Panc1 (cell line): Measurements from ENCODE around the gene SSBP2.

ENCODE experiments used
- POLR2AphosphoS5 ChIP-seq: IDR thresholded peaks from 2 replicates; pipeline ENCODE4 v1.6.1; 2012; ENCODE audit warnings: mild to moderate bottlenecking, low read depth, low read length, moderate library complexity
- TCF7L2 ChIP-seq: IDR thresholded peaks from 2 replicates; pipeline ENCODE4 v1.6.1; 2011; ENCODE audit warnings: mild to moderate bottlenecking, low read depth, low read length, inconsistent platforms
- TF ChIP-seq, protein P1 (sequence below): fragments of 450-650 bp; IDR thresholded peaks from 2 replicates; pipeline ENCODE4 v1.5.1; 2017; ENCODE audit warnings: mild to moderate bottlenecking
- TF ChIP-seq, protein P2 (sequence below), 2 experiments: IDR thresholded peaks; 2 replicates each; pipeline ENCODE4 v1.6.1; 2011 to 2012; ENCODE audit warnings: low read depth in 2 of 2, control low read depth in 1 of 2, low read length in 1 of 2, mild to moderate bottlenecking in 1 of 2, moderate library complexity in 1 of 2; ENCODE audit not compliant: insufficient read depth in 1 of 2

DNA sequence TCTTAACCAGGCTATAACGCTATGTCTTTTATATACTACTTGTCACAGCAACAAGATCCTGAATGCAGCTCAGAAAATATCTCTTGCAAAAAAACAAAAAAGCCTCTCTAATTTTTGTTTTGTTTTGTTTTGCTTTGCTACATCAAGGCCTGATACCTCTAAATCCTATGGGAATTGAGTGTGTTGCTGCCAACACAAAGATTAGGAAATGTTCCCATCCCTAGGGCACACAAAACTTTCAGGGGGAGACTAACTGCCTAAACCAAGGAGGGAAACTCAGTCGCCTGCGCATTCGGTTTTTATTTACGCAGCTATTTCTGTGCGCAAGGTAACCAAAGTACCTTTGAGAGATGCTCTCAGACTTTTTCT, 1.7 kb downstream of the SSBP2 start:
- TF ChIP-seq, protein P1, sequence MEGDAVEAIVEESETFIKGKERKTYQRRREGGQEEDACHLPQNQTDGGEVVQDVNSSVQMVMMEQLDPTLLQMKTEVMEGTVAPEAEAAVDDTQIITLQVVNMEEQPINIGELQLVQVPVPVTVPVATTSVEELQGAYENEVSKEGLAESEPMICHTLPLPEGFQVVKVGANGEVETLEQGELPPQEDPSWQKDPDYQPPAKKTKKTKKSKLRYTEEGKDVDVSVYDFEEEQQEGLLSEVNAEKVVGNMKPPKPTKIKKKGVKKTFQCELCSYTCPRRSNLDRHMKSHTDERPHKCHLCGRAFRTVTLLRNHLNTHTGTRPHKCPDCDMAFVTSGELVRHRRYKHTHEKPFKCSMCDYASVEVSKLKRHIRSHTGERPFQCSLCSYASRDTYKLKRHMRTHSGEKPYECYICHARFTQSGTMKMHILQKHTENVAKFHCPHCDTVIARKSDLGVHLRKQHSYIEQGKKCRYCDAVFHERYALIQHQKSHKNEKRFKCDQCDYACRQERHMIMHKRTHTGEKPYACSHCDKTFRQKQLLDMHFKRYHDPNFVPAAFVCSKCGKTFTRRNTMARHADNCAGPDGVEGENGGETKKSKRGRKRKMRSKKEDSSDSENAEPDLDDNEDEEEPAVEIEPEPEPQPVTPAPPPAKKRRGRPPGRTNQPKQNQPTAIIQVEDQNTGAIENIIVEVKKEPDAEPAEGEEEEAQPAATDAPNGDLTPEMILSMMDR, result no peak
- no peak for TF ChIP-seq TCF7L2
- TF ChIP-seq, protein P2, sequence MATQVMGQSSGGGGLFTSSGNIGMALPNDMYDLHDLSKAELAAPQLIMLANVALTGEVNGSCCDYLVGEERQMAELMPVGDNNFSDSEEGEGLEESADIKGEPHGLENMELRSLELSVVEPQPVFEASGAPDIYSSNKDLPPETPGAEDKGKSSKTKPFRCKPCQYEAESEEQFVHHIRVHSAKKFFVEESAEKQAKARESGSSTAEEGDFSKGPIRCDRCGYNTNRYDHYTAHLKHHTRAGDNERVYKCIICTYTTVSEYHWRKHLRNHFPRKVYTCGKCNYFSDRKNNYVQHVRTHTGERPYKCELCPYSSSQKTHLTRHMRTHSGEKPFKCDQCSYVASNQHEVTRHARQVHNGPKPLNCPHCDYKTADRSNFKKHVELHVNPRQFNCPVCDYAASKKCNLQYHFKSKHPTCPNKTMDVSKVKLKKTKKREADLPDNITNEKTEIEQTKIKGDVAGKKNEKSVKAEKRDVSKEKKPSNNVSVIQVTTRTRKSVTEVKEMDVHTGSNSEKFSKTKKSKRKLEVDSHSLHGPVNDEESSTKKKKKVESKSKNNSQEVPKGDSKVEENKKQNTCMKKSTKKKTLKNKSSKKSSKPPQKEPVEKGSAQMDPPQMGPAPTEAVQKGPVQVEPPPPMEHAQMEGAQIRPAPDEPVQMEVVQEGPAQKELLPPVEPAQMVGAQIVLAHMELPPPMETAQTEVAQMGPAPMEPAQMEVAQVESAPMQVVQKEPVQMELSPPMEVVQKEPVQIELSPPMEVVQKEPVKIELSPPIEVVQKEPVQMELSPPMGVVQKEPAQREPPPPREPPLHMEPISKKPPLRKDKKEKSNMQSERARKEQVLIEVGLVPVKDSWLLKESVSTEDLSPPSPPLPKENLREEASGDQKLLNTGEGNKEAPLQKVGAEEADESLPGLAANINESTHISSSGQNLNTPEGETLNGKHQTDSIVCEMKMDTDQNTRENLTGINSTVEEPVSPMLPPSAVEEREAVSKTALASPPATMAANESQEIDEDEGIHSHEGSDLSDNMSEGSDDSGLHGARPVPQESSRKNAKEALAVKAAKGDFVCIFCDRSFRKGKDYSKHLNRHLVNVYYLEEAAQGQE (IDR thresholded peaks at IDR 0.05; ENCODE audit: insufficient read depth in 1 of 2, low read depth in 2 of 2, low read length in 1 of 2), result no peak
- TF ChIP-seq POLR2AphosphoS5, result no peak
